GM18870 (cell line): ENCODE results near the gene FLT3LG.

ENCODE experiments used
- ATAC-seq: cut with Tn5 transposase; IDR thresholded peaks from one replicate; pipeline ENCODE4 v1.9.1; 2021; ENCODE audit warnings: moderate library complexity; ENCODE audit not compliant: unreplicated experiment

FLT3LG gene, protein sequence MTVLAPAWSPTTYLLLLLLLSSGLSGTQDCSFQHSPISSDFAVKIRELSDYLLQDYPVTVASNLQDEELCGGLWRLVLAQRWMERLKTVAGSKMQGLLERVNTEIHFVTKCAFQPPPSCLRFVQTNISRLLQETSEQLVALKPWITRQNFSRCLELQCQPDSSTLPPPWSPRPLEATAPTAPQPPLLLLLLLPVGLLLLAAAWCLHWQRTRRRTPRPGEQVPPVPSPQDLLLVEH

DNA sequence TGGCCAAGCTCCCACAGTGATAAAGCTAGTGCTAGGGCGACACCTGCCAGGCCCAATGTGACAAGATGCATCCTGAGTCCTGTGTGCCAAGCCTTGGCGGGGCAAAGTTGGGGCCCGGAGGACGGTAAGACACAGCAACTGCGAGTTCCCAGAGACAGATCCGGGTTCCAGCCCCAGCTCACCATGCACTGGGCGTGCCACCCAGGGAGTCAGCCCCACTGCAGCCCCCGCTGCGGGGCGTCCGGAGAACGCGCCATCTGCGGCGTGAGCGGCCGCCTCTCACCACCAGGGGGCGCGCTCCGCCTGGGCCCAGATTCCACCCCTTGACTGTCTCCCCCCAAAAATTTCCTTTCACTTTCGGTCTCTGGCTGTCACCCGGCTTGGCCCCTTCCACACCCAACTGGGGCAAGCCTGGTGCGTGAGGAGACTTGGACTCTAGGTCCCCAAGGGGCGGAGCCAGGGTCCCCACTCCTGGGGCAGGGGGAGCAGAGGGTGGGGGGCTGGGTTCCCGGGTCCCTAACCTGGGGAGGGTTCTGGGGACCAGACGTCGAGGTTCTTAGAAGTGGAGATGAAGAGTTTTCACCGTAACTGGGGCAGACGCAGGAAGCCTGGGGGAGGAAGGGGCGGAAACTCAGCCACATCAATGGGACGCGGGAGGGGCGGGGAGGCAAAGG lies at the start of gene FLT3LG:
Gene FLT3LG (plus strand): TSS at position 348 of the 674 bp plus-strand sequence. CDS start 425 bp downstream, outside the sequence.
- ATAC-seq = peak; percentile 46

DNA sequence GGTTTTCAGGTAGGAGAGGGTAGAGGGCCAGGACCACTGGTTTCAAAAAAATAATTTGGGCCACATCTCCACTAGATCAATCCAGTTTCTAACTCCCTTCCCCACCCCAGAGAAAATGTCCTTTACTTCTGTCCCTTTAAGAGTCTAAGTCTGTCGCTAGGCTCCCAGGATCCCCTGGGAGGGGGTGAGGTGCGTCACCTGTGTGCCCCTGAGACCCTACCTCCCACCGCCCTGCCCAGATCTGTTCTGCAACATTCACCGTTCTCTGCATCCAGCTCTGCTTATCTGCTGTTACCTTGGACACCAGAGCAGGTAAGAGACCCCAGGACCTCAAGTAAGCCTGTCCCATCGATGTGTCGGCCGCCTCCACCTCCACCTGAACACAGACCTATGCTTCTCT lies 48.8 kb upstream of the FLT3LG start, which contains the start of gene GFY:
Gene GFY (plus strand): TSS at position 211 of the 400 bp plus-strand sequence. CDS start 1,043 bp downstream, outside the sequence.
- no peak for ATAC-seq

DNA sequence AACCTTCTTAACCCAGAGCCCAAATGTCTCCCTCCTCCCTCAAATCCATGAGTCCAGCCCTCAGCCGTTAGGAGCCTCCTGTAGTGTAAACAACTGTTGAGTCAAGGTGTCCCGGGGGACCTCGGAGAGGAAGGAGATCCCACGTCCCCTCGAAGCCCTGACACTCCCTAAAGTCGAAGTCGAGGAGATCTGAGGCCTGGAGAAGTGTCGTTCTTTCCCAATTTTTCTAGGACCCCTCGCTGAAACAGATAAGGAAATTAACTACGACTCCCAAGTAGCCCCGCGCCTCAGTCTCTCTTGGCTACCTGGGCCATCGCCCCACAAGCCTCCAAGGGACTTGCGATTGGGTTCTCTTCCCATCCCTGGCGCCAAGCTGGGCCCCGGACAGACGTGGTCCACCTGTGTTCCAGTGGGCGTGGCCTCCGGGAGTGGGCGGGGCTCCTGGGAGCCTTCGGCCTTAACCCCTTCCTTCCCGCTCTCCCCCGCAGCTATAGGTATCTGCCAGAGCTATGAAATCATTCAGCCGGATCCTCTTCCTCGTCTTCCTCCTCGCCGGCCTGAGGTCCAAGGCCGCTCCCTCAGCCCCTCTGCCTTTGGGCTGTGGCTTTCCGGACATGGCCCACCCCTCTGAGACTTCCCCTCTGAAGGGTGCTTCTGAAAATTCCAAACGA lies 48.0 kb upstream of the FLT3LG start:
- ATAC-seq = no peak

DNA sequence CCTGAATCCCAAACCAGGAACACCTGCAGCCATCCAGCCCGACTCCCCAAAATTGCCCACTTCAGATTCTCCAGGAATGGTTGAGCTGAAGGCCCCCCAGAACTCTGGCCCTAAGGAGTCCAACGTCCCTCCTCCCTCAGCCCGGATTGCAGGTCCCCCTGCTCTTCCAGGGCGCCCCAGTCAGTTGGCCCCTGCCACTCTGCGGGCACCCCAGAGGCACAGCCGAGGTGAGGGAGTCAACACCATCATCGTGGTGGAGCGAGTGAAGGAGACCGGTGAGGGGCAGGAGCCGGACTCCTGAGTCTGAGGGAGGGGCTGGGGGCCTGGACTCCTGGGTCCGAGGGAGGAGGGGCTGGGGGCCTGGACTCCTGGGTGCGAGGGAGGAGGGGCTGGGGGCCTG lies 46.7 kb upstream of the FLT3LG start:
- ATAC-seq = no peak

DNA sequence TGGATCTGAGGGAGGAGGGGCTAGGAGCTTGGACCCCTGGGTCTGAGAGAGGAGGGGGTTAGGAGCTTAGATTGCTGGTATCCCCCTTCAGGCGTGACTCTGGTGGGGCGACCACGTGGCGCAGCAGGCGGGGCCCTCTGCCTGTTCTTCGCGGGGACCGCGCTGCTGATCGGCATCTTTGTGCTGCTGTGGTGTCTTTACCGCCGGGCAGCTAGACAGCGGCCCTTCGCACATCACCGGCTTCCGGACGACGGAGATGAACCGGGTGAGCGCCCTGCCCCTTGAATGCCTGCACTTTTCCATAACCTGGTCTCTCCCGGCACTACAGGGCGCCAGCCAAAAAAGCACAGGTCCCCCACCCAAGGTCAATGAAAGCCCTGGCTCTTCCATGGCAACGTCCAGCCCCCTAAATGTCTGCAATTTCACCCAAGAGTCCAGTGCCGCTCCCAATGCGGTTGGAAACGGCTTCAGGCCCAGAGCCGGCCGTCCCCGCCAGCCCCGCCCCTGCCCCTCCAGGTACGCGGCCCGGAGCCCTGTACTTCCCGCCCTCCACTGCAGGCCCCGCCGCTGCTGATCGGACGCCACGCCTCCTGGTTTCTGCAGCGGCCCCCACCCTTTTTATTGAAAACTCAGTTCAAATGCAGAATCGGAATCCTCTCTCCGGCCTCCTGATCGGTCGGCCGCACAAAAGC lies 46.0 kb upstream of the FLT3LG start:
- no peak for ATAC-seq

DNA sequence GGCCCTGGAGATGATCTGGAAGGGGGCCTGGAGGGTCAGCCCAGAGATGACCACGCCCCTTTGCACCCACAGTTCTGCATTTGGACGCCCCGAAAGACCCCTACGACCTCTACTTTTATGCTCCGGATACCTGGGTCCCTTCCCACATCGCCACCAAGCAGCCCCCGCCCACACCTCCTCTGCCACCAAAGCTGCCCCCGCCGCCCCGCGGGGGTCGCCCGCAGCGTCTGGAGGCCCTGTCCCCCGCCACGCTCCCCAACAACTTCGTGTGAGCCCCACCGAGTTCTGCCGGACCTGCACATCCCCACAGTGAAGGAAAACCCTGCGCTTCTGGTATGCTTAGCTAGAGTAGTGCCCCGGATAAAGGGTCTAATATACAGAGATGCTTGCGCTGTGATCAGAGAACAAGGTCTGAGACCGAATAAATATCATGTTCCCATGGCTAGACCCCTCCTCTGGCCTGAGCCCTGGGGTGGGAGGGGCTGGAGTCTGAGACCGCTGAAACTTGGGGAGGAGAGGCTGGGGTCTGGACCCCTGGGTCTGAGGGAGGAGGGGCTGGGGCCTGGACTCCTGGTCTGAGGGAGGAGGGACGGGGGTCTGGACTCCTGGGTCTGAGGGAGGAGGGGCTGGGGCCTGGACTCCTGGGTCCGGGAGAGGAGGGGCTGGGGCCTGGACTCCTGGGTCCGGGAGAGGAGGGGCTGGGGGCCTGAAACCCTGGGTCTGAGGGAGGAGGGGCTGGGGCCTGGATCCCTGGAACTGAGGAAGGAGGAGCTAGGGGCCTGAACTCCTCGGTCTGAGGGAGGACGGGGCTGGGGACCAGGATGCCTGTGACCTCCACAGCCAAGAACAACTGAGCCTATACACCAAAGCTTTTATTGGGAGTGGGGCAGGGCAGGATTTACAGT lies 45.2 kb upstream of the FLT3LG start:
- ATAC-seq = no peak

DNA sequence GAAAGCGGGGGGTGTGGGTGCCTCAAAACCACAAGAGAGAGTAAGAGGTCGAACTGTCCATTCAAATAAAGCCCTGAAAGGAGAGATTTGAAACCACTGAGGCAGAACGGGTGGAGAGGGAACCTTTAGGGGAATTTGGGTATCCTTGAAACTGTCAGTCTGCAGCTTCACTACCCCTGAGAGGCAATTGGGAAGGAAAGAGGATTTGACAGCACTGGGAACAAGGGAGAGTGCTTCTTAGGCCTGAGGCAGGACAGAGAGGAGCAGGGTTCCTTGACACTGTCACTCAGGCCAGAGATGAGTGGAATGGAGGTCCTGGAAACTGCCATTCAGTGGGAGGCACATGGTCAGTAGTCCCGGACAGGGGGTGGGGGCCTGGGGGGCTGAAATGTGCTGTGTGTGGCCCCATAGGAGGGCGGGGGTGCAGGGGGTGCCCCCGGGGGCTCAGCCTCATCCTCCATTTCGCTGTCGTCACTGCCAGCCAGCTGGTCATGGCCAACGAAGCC lies 43.8 kb upstream of the FLT3LG start:
- no peak for ATAC-seq

DNA sequence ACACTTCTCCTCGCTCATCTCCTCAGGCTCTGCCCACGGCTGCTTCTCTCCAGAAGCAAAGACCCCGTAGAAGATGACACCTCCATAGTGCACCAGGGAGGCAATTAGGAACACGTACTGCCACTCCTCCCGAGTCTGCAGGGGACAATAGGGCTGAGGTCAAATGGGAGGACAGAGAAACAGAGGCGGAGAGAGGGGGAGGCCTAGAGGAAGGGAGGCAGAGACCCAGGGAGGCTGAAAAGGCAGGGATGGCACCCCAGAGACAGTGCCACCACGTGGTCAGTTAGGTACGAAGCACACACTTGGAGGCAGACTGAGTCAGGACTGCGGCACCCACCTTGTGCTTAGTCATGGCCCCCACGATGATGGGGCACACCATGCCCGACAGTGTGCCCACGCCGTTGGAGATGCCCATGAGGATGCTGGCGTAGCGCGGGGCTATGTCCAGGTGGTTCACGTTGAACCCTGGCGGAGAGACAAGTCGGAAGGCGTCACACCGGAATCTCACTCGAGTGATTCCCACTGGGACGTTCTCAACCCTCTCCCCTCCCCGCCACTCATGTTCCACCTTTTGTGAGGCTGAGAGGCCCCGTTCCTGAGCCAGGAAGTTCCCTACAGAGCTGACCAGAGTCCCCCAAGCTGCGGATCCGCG lies 43.2 kb upstream of the FLT3LG start:
- ATAC-seq = no peak

DNA sequence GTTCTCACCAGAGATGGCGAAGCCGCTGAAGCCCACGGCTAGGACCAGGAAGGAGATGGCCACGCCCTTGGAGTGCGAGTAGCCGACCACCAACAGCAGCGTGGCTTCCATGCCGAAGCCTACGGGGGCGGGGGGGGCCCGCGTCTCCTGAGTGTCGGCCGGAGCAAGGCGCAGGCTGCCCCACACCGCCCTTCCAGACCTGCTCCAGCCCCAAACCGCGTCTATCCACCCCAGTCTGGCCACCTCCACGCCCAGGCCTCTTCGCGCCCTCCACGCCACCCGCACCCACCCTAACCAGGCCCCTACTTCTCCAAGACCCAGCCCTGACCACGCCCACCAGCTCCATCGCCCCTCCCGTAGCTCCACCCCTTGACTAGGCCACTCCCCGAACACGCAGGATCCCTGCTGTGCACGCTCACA lies 42.7 kb upstream of the FLT3LG start:
- no peak for ATAC-seq

DNA sequence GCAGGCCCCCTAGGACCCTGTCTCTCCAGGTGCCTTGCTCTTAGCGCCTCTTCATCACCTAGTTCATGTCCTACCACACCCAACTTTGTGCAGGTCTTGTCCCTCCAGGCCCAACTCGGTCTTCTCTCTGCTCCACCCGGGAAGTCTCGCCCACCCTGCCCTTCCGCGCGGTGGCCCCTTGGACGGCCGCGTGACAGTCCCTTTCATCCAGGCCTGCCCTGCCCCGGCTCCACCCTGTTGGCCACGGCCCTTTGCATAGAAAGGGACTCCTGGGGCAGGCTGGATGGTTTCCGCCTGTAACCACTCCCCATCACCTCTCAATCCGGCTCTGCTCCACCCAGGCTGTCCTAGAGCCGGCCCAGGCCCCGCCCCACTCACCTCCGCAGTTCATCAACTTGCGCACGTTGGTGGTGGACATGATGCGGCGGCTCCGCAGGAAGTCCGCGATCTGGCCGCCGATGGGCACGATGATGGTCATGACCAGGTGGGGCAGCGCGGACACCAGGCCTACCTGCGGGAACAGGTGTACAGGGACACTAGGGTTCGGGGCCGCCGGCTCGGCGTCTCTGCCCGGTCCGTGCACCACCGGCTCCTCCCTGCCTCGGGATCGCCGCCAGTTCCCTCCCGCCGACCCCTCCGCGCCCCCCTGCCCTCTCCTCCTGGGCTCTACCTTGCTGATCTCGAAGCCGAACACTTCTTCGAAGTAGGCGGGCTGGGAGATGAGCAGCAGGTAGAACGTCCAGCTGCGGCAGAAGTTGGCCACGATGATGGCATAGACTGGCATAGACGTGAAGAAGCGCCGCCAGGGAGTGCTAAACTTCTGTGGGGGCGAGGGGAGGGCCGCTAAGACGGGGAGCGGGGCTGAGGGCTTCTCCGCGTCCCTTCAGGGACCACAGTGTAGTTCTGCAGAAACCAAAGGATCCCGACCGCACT lies 41.6 kb upstream of the FLT3LG start:
- no peak for ATAC-seq

DNA sequence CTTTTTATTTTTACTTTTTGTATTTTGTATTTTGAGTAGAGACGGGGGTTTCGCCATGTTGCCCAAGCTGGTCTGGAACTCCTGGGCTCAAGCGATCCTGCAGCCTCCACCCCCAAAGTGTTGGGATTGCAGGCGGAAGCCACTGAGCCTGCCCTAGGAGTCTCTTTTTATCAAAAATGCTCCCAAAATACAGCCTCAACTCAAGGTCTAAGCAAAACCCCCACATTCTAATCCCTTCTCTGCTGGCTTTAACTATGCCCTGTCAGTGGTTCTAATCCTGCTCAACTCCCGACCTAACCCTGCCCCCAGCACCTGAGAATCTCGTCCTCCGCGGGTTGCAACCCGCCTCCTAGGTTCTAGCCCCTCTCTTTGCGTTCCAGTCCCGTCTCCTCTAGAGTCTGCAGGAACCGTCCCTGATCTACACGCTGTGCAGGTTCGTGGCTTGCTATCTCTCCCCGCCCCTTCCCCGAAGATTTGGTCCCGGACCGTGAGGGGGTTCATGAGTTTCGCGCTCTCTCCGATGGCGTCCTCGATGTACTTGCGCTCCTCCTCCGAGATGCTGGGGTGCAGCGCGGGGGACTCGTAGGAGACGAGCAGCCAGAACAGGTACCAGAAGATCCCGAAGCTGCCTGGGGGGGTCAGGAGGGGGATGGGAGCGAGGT lies 40.6 kb upstream of the FLT3LG start:
- no peak for ATAC-seq

DNA sequence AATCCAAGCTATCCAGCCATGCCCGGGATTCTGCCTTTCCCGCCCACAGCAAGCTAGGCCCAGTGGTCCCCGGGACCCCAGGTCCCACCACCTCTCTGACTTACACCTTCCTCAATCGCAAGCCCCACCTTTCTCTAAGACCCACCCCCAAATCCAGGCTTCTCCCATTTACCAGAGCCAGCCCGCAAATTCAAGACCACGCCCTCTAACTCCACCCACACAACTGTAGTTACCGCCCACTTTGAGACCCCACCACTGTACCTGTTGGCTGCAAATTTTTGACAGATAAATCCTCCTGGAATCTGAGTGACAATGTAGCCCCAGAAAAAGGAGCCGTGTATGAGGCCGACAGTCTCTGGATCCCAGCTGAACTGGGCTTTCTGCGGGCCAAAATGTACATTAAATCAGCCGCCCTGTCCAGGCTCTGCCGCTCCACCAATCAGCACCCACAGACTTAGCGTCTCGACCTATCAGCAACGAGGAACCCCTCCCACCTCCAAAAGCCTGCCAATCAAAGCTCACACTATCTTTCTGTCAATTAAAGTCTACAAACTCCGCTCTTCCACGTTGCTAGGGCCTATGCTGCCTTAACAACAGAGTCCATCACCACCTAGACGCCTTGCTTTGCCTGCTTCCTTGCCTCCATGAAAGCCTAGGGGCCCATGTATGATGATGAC lies 39.0 kb upstream of the FLT3LG start:
- ATAC-seq = no peak

DNA sequence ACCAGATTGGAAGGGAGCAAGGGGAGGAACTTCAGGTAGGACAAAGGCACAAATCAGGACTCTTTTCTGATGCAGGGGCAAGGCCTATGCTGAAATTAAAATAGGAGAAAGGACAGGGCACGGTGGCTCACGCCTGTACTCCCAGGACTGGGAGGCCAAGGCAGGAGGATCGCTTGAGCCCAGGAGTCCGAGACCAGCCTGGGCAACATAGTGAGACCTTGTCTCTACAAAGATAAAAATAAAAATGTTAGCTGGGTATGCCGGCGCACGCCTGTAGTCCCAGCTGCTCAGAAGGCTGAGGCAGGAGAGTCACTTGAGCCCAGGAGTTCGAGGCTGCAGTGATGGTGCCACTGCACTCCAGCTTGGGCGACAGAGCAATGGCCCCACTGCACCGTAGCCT lies 38.3 kb upstream of the FLT3LG start:
- ATAC-seq = no peak

DNA sequence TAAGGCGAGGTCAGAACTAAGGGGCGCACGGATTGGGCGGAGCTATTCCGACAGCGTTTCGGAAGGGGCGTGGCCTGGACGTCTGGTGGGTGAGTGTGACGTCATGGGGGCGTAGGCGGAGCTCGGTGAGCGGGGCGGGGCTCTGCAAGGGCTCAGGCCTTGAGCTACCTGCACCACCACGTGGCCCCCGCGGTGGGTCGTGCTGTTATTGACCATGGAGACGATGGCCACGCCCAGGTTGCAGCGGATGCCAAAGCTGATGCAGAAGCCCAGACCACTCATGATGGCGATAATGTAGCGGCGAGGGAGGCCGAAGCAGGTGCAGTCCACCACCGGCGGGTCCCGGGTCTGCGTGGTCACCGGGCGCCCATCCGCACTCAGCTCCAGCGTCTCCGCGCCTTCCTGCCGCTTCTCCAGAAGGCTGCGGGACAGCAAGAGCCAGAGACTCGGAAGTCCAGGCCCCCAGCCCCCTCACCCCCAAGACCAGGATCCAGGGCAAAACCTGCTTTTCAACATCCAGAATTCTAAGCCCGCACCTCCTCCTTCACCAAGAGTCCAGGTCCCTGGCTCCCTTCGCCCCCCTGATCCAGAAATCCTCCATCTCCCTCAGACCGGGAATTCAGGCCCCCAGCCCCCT lies 37.5 kb upstream of the FLT3LG start:
- no peak for ATAC-seq

DNA sequence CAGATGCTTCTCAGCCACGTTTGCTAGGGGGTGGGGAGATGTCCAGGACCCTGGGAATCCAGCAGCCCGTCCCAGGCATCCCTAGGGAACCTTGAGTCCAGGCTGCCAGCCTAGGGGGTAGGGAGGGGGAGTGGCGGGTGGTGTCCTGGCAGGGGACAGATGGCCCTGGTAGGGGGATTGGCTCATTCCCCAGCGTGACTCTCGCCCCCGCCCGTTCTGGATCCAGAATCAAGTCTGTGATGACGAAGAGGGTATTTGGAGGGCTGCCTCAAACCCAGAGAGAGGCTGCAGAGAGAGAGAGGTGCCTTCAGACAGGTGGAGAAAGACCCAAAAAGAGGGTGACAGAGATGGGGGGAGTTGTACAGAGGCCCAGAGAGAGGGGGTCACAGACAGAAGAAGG lies 36.8 kb upstream of the FLT3LG start:
- no peak for ATAC-seq

DNA sequence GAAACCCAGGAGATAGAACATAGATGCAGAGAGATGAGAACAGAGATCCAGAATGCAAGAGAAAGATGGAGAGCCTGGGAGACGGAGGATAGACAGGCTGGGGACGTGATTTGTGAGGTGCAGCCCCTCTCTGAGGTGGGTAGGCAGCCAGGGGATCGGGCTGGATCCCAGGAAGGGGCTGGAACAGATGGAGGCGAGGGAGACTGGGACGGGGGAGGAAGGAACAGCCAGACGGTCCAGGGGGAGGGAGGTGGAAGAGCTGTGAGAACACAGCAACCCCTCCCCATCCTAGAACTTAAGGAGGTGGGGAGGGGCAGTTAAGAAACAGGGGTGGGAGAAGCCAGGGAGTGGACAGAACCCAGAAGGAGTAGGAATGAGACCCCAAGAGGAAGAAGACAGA lies 35.8 kb upstream of the FLT3LG start:
- ATAC-seq = no peak

DNA sequence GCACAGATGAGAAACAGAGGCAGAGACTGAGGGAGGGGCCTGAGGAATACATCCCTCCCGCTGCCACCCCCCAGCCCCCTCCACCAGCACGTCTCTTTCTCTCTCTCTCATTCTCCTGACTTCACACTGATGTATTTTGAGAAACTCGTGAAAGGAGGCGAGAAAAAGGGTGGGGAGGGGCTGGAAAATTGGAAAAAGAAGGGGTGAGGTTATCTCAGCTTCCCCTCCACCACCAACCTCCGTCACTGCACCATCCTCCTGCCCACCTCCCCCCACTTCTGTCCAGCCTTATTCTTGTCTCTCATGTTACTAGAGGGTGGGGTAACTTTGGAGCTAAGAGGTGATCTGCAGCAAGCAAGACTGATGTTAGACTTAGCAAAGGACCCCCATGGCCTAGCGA lies 34.2 kb upstream of the FLT3LG start:
- ATAC-seq = no peak
